HG03196 (cell line): ENCODE data around the gene TDG.

Source experiments
- ATAC-seq: cut with Tn5 transposase; IDR thresholded peaks from one replicate; pipeline ENCODE4 v1.9.1; 2021; ENCODE audit not compliant: unreplicated experiment

Gene TDG

GRCh38 chr12:103958621-103959020 lies 7.1 kb upstream of the TDG start:
- no peak for ATAC-seq

- no peak for ATAC-seq
These were observed 5.0 kb upstream of the TDG start for GRCh38 chr12:103960616-103961227.

- no peak for ATAC-seq
These were observed 3.2 kb upstream of the TDG start for GRCh38 chr12:103962493-103962892.

- ATAC-seq = no peak
These were observed 867 bp upstream of the TDG start for GRCh38 chr12:103964805-103965204.

- no peak for ATAC-seq
These were observed 450 bp upstream of the TDG start for GRCh38 chr12:103965255-103965589.

- ATAC-seq = no peak
These were observed 1.1 kb downstream of the TDG start for GRCh38 chr12:103966736-103967135.

- ATAC-seq = no peak
These were observed 3.7 kb downstream of the TDG start for GRCh38 chr12:103969391-103969790.

GRCh38 chr12:103973909-103974308 lies 8.2 kb downstream of the TDG start:
- no peak for ATAC-seq

GRCh38 chr12:103975368-103975767 lies 9.7 kb downstream of the TDG start:
- no peak for ATAC-seq

- no peak for ATAC-seq
These were observed 12.8 kb downstream of the TDG start for GRCh38 chr12:103978384-103978982.

- ATAC-seq = no peak
These were observed 21.2 kb downstream of the TDG start for GRCh38 chr12:103986829-103987228.

- ATAC-seq = no peak
These were observed 28.6 kb downstream of the TDG start for GRCh38 chr12:103994235-103994634.

GRCh38 chr12:103996595-103996994 lies 30.9 kb downstream of the TDG start:
- ATAC-seq = no peak

- no peak for ATAC-seq
These were observed 31.7 kb downstream of the TDG start for GRCh38 chr12:103997286-103997900.

- no peak for ATAC-seq
These were observed 33.3 kb downstream of the TDG start for GRCh38 chr12:103998976-103999375.

GRCh38 chr12:104000807-104001434 lies 35.2 kb downstream of the TDG start:
- no peak for ATAC-seq

- ATAC-seq = no peak
These were observed 37.0 kb downstream of the TDG start for GRCh38 chr12:104002686-104003085.

- ATAC-seq = no peak
These were observed 37.9 kb downstream of the TDG start for GRCh38 chr12:104003596-104003995.

- ATAC-seq = no peak
These were observed 41.3 kb downstream of the TDG start for GRCh38 chr12:104006929-104007328.

- no peak for ATAC-seq
These were observed 44.4 kb downstream of the TDG start for GRCh38 chr12:104010121-104010520.

GRCh38 chr12:104010606-104011169 lies 45.0 kb downstream of the TDG start:
- ATAC-seq = no peak

- no peak for ATAC-seq
These were observed 45.6 kb downstream of the TDG start for GRCh38 chr12:104011253-104011652.
